GM13977 (cell line): ENCODE results near the gene CDC14B.
"Not testable (repeated sequence)": the region's sequence is repeated elsewhere in the genome, so short reads cannot be mapped to it uniquely, and the experiment has no call there.

ENCODE experiments used
- DNase-seq: peaks from one replicate; pipeline ENCODE4 v3.0.0; 2012; ENCODE audit warnings: low spot score
- CTCF ChIP-seq: IDR thresholded peaks from 2 replicates; pipeline ENCODE4 v1.5.1; 2012; ENCODE audit warnings: mild to moderate bottlenecking, control low read depth; ENCODE audit not compliant: insufficient read depth; ENCODE audit errors: extremely low read depth, missing control alignments
- in situ Hi-C: fragments of 300-500 bp; cut with MboI; formaldehyde crosslinking; loops from one replicate; pipeline ENCODE4 v1.12.0; 2022; ENCODE audit warnings: low sequenced_read_pairs, low pct_unique_long_range_greater_than_20kb, mixed read lengths, inconsistent platforms; ENCODE audit not compliant: unreplicated experiment

Gene CDC14B

GRCh38 chr9:96553070-96553469 lies 66.6 kb downstream of the CDC14B start:
- no peak for TF ChIP-seq CTCF
- in situ Hi-C loops, result no loop called here
- DNase-seq, result no peak

GRCh38 chr9:96551403-96551802 lies 68.2 kb downstream of the CDC14B start:
- no peak for DNase-seq
- in situ Hi-C loops, result no loop called here
- TF ChIP-seq CTCF, result no peak

- no peak for DNase-seq
- no peak for TF ChIP-seq CTCF
- in situ Hi-C loops, result no loop called here
Measured at GRCh38 chr9:96550659-96551058, 69.0 kb downstream of the CDC14B start.

- DNase-seq, in situ Hi-C loops: not testable (repeated sequence)
Measured at GRCh38 chr9:96543131-96543530, 76.5 kb downstream of the CDC14B start.

- in situ Hi-C loops, result no loop called here
- no peak for TF ChIP-seq CTCF
- DNase-seq, result no peak
Measured at GRCh38 chr9:96540106-96540505, 79.5 kb downstream of the CDC14B start.

GRCh38 chr9:96532173-96532572 lies 87.5 kb downstream of the CDC14B start:
- in situ Hi-C loops, result no loop called here
- DNase-seq, result no peak
- TF ChIP-seq CTCF, result no peak

GRCh38 chr9:96524764-96525163 lies 94.9 kb downstream of the CDC14B start:
- in situ Hi-C loops, result no loop called here
- no peak for TF ChIP-seq CTCF
- no peak for DNase-seq
